HG02852 (cell line): ENCODE measurements around the gene OR4C6.

Experiments used
- ATAC-seq: cut with Tn5 transposase; IDR thresholded peaks from one replicate; pipeline ENCODE4 v1.9.1; 2021; ENCODE audit warnings: mild to moderate bottlenecking, moderate library complexity; ENCODE audit not compliant: unreplicated experiment

The OR4C6 gene

DNA sequence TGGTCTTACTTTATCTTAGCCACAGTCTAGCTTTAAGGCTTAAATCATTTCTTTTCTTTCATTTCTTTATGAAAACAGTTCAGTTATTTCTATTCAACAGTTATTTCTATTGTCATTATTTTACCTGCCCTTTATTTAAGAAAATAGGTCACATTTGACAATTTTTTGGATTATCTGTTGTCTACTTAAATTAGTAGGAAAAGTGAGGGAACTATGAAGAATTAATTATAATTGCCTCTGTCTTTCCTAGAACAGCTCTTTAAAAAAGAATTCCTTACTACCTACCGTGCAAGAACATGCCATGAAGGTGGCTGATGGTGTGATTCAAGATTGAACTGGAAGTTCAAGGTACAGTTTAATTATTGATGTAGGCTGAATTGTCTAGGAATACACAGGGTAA is at the start of gene OR4C6:
Gene OR4C6 (plus strand): TSS at position 301 of the 400 bp plus-strand sequence. CDS start 2,966 bp downstream, outside the sequence.
- ATAC-seq, result no peak

DNA sequence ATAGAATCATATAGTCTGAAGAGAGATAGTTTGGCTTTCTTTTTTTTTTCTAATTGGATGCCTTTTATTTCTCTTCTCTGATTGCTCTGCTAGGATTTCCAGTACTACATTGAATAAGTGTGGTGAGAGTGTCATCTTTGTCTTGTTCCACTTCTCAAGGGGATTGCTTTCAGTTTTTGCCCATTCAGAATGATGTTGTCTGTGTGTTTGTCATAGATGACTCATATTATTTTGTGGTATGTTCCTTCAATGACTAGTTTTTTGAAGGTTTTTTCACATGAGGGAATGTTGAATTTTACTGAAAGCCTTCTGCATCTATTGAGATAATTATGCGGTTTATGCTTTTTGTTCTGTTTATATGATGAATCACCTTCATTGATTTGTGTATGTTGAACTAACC is 37.5 kb upstream of the OR4C6 start:
- no peak for ATAC-seq

DNA sequence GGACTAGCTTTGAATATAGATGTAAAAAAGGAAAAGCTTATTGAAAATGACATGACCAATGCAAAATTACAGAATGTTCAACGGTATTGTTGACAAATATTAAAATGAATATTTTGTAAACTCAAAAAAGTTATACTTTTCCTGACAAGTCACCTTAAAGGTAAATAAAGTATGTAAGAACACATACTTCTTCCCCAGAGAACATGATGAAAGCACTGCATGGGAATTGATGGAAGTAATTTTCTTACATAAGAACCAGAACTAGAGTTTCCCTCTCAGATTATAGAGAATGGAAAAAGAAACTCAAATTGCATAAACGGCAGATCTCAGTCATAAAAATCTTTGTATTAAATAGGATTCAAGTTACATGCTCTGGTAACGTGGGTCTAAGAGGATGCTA is 27.2 kb upstream of the OR4C6 start, which contains the start of gene OR4P4:
Gene OR4P4 (plus strand): TSS at position 301 of the 400 bp plus-strand sequence.
- ATAC-seq, result no peak

DNA sequence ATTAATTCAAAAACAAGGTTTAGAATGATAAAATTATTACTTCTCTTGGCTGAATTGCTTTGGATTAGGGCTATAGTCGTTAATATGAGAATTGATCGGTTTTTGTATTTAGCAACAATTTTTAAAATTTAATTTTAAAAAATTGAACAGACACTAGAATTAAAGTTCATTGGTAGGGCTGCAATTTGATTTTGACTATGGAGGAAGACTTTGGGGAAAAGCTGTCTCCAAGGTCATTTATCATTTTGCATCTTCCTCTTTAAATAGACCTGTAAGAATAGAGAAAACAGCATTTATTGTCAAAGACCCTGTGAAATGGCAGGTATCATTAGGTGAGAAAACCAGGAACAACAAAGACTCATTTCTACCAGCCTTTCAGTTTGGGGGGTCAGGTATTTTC is 14.0 kb upstream of the OR4C6 start, which contains the start of gene OR4S2:
Gene OR4S2 (plus strand): TSS at position 301 of the 400 bp plus-strand sequence. CDS start 2,577 bp downstream, outside the sequence.
- no peak for ATAC-seq

DNA sequence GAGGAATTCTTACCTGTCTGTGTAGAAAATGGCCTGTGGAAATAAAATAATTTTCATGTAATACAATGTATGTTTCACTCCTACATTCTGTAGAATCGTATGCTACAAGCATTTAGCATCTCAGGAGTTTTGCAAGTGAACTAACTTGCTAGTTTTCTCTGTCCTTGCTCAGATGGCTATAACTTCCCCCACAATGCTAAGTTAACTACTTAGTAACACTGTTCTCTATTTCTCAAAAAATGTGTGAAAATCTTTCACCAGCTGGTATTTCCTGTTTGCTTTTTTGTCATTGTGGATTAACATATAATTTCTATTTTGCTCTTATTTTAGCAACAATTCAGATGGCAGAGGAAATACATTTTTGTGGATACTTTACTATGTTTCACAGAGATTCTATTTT is 9.4 kb upstream of the OR4C6 start:
- no peak for ATAC-seq

DNA sequence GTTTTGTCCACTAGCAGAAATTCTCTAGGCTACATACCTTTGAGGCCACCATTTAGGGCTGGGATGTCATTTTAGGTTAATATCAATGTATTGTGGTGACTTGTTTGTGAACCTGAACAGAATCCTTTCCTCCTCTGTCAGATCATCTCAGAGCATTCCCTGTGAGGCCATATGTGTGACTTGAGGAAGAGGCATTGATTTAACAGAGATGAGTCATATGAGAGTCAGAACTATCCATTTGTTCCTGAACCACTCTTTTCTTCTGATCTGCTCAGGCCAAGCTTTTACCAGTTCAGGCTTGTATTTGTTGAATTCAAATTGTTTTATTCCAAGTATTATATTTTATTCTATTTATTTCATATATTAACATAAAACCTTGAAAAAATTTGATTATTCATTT is 6.9 kb upstream of the OR4C6 start:
- no peak for ATAC-seq

DNA sequence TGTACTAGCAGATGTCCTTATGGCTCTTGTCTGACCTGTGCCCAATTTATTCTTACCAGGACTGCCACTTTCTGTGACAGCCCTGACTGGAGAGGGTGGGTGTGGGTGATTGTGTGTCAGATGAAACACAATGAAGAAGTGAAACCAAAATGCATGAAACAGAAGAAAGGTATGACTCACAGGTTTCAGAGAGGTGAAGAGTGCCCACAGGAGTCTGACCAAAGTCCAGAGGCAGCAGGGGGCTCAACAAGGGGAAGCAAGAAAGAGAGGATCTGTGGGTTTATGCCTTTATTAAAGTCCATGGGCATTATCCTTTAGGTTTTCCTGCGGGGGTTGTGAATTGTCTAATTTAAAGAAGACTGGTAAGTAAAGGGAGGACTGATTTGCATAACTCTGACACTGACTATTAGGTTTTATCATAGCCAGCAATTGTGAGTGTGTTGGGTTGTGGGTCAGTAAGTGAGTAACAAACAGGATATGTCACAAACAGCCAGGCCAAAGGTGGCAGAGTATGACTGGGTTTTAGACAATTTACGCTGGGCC is 3.9 kb upstream of the OR4C6 start:
- peak; percentile 98 for ATAC-seq

DNA sequence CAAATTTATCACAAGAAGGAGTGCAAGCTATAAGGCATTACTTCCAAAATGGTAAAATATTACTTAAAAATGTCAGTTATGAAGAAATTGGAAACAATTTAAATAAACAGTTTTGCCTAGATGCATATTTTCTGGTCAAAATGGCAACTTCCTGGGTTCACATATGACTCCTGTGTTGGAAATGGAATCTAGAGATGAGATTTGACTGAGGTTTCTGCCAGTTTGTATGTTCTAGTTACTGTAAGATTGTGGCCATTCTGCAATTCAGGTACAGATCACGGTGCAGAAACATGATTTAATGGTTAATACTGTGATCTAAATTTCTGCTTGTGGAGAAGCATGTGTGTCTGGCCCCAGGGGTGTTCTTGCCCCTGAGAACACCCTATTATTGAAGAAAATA is 3.4 kb upstream of the OR4C6 start:
- peak; percentile 20 for ATAC-seq

DNA sequence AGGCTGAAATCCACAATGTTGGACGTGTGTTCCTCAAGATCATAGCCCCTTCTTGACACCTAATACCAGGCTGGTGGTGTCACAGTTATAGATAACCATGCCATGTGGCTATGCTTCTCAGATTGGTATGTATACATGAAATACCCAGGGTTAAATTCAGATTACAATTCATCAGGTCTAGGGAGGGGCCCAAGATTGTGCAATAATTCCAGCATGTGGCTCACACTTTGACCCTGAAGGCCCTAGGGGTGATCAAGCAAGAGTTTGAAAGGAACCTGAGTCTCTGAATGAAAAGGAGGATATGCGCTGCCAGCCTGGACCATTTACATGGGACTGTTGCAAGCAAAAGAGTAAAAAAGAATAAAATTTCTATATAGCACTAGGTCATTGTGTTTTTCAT is 7.4 kb downstream of the OR4C6 start:
- no peak for ATAC-seq

DNA sequence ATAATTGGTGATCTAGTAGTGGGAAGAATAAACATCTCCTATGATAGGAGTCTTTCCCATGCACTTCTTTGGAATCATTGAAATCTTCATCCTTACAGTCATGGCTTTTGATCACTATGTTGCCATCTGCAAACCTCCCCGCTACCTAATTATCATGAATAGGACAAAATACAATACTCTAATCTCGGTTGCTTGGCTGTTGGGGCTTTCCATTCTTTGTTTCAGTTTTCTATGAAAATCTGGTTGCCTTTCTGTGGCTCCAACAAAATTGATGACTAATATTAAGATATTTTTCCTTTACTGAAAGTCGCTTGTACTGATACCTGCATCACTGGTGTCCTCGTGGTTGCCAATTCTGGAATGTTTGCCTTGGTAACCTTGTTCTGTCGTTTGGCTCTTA is 11.9 kb downstream of the OR4C6 start:
- no peak for ATAC-seq

DNA sequence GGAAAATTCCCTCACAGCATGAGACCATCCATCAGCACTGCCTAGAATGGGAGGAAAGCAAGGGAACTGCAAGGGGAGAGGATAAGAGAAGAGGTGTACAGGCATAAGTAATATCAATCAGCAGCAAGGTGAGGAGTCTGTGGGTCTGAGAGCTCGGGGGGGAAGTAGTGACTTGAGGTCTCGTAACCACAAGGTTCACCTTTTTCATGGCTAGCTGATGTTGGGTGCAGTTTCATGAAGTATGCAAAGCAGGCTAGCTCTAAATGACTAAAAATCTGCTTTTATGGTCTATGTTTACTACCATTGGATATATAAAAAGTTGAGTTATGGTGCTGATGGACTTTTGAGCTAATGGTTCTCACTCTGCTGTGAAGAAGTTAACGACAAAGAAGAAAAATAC is 35.8 kb downstream of the OR4C6 start:
- ATAC-seq, result peak; percentile 96

DNA sequence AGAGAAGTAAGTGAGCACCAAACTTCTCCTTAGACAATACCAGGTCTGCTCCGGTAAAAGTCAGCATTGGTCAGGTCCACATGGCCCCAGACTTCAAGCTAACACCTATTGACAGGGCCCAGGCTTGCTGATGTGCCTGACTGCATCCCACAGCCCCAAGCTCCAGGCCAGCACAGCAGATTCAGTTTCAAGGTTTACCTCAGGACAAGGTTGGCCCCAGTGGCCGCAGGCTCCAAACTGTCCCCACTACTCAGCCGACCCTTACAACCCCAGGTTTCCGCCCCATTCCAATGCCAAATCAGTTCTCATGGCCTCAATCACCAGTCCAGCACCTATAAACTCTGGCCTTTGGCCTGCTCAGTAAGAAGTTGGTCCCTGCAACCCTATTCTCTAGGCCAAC is 39.4 kb downstream of the OR4C6 start:
- no peak for ATAC-seq

DNA sequence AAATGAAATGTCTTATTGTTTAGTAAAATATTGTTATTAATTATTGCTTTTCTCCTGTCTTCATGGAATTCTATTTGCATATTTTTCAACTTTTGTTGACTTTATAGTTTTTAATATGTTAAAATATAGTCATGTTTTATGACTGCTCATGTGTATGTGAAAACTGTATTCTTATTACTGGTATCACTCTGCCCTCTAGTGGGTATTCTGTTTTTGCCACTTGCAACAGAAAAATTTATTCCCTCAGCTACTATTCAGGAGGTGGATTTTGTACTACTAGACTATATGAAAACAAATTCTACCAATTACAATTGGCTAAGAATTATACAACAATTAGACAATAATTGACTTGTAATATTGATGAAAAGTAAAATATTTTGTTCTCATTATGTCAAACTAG is 45.0 kb downstream of the OR4C6 start:
- ATAC-seq, result peak; percentile 74

DNA sequence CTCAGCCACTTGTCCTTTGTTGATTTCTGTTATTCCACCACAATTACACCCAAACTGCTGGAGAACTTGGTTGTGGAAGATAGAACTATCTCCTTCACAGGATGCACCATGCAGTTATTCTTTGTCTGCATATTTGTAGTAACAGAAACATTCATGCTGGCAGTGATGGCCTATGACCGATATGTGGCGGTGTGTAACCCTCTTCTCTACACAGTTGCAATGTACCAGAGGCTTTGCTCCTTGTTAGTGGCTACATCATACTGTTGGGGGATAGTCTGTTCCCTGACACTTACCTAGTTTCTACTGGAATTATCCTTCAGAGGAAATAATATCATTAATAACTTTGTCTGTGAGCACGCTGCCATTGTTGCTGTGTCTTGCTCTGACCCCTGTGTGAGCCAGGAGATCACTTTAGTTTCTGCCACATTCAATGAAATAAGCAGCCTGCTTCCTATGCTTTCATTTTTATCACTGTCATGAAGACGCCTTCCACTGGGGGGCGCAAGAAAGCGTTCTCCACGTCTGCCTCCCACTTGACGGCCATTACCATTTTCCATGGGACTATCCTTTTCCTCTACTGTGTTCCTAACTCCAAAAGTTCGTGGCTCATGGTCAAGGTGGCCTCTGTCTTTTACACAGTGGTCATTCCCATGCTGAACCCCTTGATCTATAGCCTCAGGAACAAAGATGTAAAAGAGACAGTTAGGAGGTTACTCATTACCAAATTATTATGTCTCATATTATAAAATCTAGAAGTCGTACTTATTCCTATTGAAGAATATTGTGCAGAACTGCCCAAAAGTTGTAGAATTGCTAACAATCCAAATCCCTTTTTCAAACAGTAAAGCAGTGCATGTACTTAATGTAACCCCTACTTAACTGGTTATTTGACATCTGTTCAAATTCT is 53.2 kb downstream of the OR4C6 start:
- ATAC-seq, result peak; percentile 52
